Ectodermal cell (in vitro differentiated cells): ENCODE results near the gene ZIC1.

ENCODE experiments used
- H3K27ac ChIP-seq: 2 replicates; pipeline ENCODE4 v1.7.0; 2013; ENCODE audit warnings: mild to moderate bottlenecking, low read depth, low read length; ENCODE audit not compliant: insufficient read depth, poor library complexity, severe bottlenecking
- H3K27me3 ChIP-seq: 2 replicates; pipeline ENCODE4 v1.7.0; 2013; ENCODE audit warnings: mild to moderate bottlenecking, low read length; ENCODE audit not compliant: insufficient read depth, control insufficient read depth, poor library complexity, severe bottlenecking
- H3K36me3 ChIP-seq: one replicate; pipeline ENCODE4 v1.7.0; 2013; ENCODE audit warnings: low read length; ENCODE audit not compliant: control insufficient read depth, insufficient read depth
- H3K4me1 ChIP-seq: one replicate; pipeline ENCODE4 v1.7.0; 2013; ENCODE audit warnings: low read length; ENCODE audit not compliant: control insufficient read depth, insufficient read depth
- H3K4me3 ChIP-seq: 2 replicates; pipeline ENCODE4 v1.7.0; 2013; ENCODE audit warnings: low read depth, low read length, control low read depth; ENCODE audit not compliant: insufficient read depth
- H3K9me3 ChIP-seq: 2 replicates; pipeline ENCODE4 v1.7.0; 2013; ENCODE audit warnings: mild to moderate bottlenecking, low read length, moderate library complexity; ENCODE audit not compliant: control insufficient read depth
- WGBS, 2 experiments: methylation state at CpG; one replicate each; pipeline ENCODE4 v1.1.7; 2013; ENCODE audit warnings: missing lambda C conversion rate in 2 of 2; 5-methylcytosine and 5-hydroxymethylcytosine counted together

Gene ZIC1

GRCh38 chr3:147380387-147380951 lies 28.7 kb upstream of the ZIC1 start:
- peaks cover 98% of the 10 kb centered on the region for H3K27me3 ChIP-seq
- no peak overlapping the region for H3K4me3 ChIP-seq
- no peaks in the 10 kb centered on the region for H3K36me3 ChIP-seq
- H3K9me3 ChIP-seq: no peaks in the 10 kb centered on the region
- H3K4me1 ChIP-seq: peaks cover 58% of the 10 kb centered on the region
- 47 to 49% methylated on average over 26 of the region's 26 CpGs for WGBS, 2 experiments
- H3K27ac ChIP-seq: no peak overlapping the region

GRCh38 chr3:147380977-147381376 lies 28.2 kb upstream of the ZIC1 start:
- Histone ChIP-seq H3K27ac (no peak overlapping the region), H3K36me3 (no peaks in the 10 kb centered on the region), H3K9me3 (no peaks in the 10 kb centered on the region), H3K27me3 (peaks cover 98% of the 10 kb centered on the region), H3K4me3 (no peak overlapping the region), H3K4me1 (peaks cover 63% of the 10 kb centered on the region)
- 53 to 62% methylated on average over 3 of the region's 3 CpGs for WGBS, 2 experiments

- no peak overlapping the region for H3K4me3 ChIP-seq
- no peaks in the 10 kb centered on the region for H3K9me3 ChIP-seq
- H3K4me1 ChIP-seq: peaks cover 69% of the 10 kb centered on the region
- no peak overlapping the region for H3K27ac ChIP-seq
- H3K27me3 ChIP-seq: peaks cover 98% of the 10 kb centered on the region
- WGBS, 2 experiments: 19 to 22% methylated on average over 6 of the region's 6 CpGs
- H3K36me3 ChIP-seq: no peaks in the 10 kb centered on the region
Observed at GRCh38 chr3:147381596-147381995, 27.6 kb upstream of the ZIC1 start.

- H3K4me3 ChIP-seq: no peak overlapping the region
- peaks cover 75% of the 10 kb centered on the region for H3K4me1 ChIP-seq
- H3K27ac ChIP-seq: no peak overlapping the region
- 13 to 21% methylated on average over 6 of the region's 6 CpGs for WGBS, 2 experiments
- no peaks in the 10 kb centered on the region for H3K36me3 ChIP-seq
- H3K9me3 ChIP-seq: no peaks in the 10 kb centered on the region
- H3K27me3 ChIP-seq: peaks cover 98% of the 10 kb centered on the region
Observed at GRCh38 chr3:147383617-147384016, 25.5 kb upstream of the ZIC1 start.

- Histone ChIP-seq H3K27ac (no peak overlapping the region), H3K4me1 (peaks cover 75% of the 10 kb centered on the region), H3K9me3 (no peaks in the 10 kb centered on the region), H3K27me3 (peaks cover 98% of the 10 kb centered on the region), H3K4me3 (no peak overlapping the region), H3K36me3 (no peaks in the 10 kb centered on the region)
- WGBS, 2 experiments: 24% methylated on average over 27 of the region's 27 CpGs
Observed at GRCh38 chr3:147384210-147385058, 24.7 kb upstream of the ZIC1 start.

- Histone ChIP-seq H3K4me1 (peaks cover 75% of the 10 kb centered on the region), H3K36me3 (no peaks in the 10 kb centered on the region), H3K9me3 (no peaks in the 10 kb centered on the region), H3K27ac (no peak overlapping the region), H3K4me3 (no peak overlapping the region), H3K27me3 (peaks cover 98% of the 10 kb centered on the region)
- WGBS, 2 experiments: 44 to 45% methylated on average over 21 to 23 of the region's 23 CpGs
Observed at GRCh38 chr3:147385059-147386012, 23.8 kb upstream of the ZIC1 start.

GRCh38 chr3:147387291-147387884 lies 21.8 kb upstream of the ZIC1 start:
- H3K27me3 ChIP-seq: peaks cover 100% of the 10 kb centered on the region
- H3K4me3 ChIP-seq: peak overlapping the region; percentile 7
- H3K27ac ChIP-seq: peak overlapping the region; percentile 90
- H3K36me3 ChIP-seq: no peaks in the 10 kb centered on the region
- peaks cover 67% of the 10 kb centered on the region for H3K4me1 ChIP-seq
- H3K9me3 ChIP-seq: no peaks in the 10 kb centered on the region
- 2 to 4% methylated on average over 10 of the region's 10 CpGs for WGBS, 2 experiments

GRCh38 chr3:147387885-147388699 lies 21.1 kb upstream of the ZIC1 start:
- H3K4me1 ChIP-seq: peaks cover 74% of the 10 kb centered on the region
- peak overlapping the region; percentile 90 for H3K27ac ChIP-seq
- no peaks in the 10 kb centered on the region for H3K9me3 ChIP-seq
- no peaks in the 10 kb centered on the region for H3K36me3 ChIP-seq
- H3K4me3 ChIP-seq: peak overlapping the region; percentile 12
- WGBS, 2 experiments: 0 to 2% methylated on average over 30 to 36 of the region's 36 CpGs
- peaks cover 100% of the 10 kb centered on the region for H3K27me3 ChIP-seq
